K562 (cell line): ENCODE data around the gene NR1H2. TPM values are rescaled to one million over a fixed set of nuclear protein-coding genes. Genes with fewer than 3 reads are reported as not detected.

Experiments
- ATF7 ChIP-seq: fragments of 450-650 bp; IDR thresholded peaks from 2 replicates; pipeline ENCODE4 v1.7.1; 2014; ENCODE audit warnings: mild to moderate bottlenecking, moderate library complexity
- CBFA2T3 ChIP-seq: fragments of 450-650 bp; IDR thresholded peaks from 2 replicates; pipeline ENCODE4 v1.6.1; 2017
- EHMT2 ChIP-seq: fragments of 450-650 bp; IDR thresholded peaks from 2 replicates; pipeline ENCODE4 v1.6.1; 2018; ENCODE audit warnings: antibody characterized with exemption
- GTF2A2 ChIP-seq: IDR thresholded peaks from 2 replicates; pipeline ENCODE4 v1.6.1; 2016; ENCODE audit warnings: mild to moderate bottlenecking, missing genetic modification characterization, missing compliant biosample characterization
- KAT8 ChIP-seq: fragments of 450-650 bp; IDR thresholded peaks from 2 replicates; pipeline ENCODE4 v1.6.1; 2016; ENCODE audit warnings: low read depth, mild to moderate bottlenecking
- KLF6 ChIP-seq: fragments of 250-450 bp; sonication (Bioruptor Pico); IDR thresholded peaks from 2 replicates; pipeline ENCODE4 v1.4.0; 2020; ENCODE audit warnings: mild to moderate bottlenecking, moderate library complexity, borderline replicate concordance
- L3MBTL2 ChIP-seq: fragments of 450-650 bp; IDR thresholded peaks from 2 replicates; pipeline ENCODE4 v1.6.1; 2016; ENCODE audit warnings: mild to moderate bottlenecking, moderate library complexity
- MAX ChIP-seq: sonication (generic); formaldehyde crosslinking; IDR thresholded peaks from 2 replicates; pipeline ENCODE4 v1.9.0; 2022; ENCODE audit warnings: mild to moderate bottlenecking, missing genetic modification reagents
- MTA2 ChIP-seq: fragments of 450-650 bp; IDR thresholded peaks from 2 replicates; pipeline ENCODE4 v1.6.1; 2016; ENCODE audit warnings: low read depth
- MXD1 ChIP-seq: fragments of 250-450 bp; sonication (Bioruptor Pico); IDR thresholded peaks from 2 replicates; pipeline ENCODE4 v1.8.0; 2021; ENCODE audit warnings: borderline replicate concordance, mild to moderate bottlenecking, moderate library complexity; ENCODE audit not compliant: poor library complexity, severe bottlenecking
- NCOA1 ChIP-seq: fragments of 450-650 bp; IDR thresholded peaks from 2 replicates; pipeline ENCODE4 v1.6.1; 2016; ENCODE audit warnings: low read depth
- NCOR1 ChIP-seq: fragments of 450-650 bp; IDR thresholded peaks from 2 replicates; pipeline ENCODE4 v1.6.1; 2016; ENCODE audit warnings: mild to moderate bottlenecking, moderate library complexity
- NRF1 ChIP-seq, 2 experiments: fragments of 450-650 bp; IDR thresholded peaks in 1 of 2; conservative IDR thresholded peaks in 1 of 2; 2 replicates each; pipeline ENCODE4 v1.6.1; 2014; ENCODE audit warnings: mild to moderate bottlenecking in 2 of 2
- TAL1 ChIP-seq: fragments of 450-650 bp; IDR thresholded peaks from 2 replicates; pipeline ENCODE4 v1.6.1; 2016; ENCODE audit warnings: mild to moderate bottlenecking
- TCF3 ChIP-seq: sonication (generic); formaldehyde crosslinking; IDR thresholded peaks from 2 replicates; pipeline ENCODE4 v1.4.0; 2020; ENCODE audit warnings: mild to moderate bottlenecking, missing genetic modification reagents
- TEAD4 ChIP-seq, 2 experiments: sonication (generic) in 1 of 2; formaldehyde crosslinking in 1 of 2; IDR thresholded peaks; 2 replicates each; pipeline versions ENCODE4 v1.6.1 to v1.8.0; 2012 to 2022; ENCODE audit warnings: borderline replicate concordance in 1 of 2, inconsistent platforms in 1 of 2, low read length in 1 of 2, mild to moderate bottlenecking in 1 of 2, missing genetic modification reagents in 1 of 2
- YBX1 ChIP-seq: fragments of 450-650 bp; IDR thresholded peaks from 2 replicates; pipeline ENCODE4 v1.7.1; 2016; ENCODE audit warnings: mild to moderate bottlenecking
- YY1 ChIP-seq, 3 experiments: IDR thresholded peaks; 2 replicates each; pipeline ENCODE4 v1.6.1; 2011; ENCODE audit warnings: low read length in 2 of 3, mild to moderate bottlenecking in 2 of 3, moderate library complexity in 2 of 3, borderline replicate concordance in 1 of 3, control low read depth in 1 of 3, low read depth in 1 of 3; ENCODE audit not compliant: insufficient read depth in 3 of 3, insufficient replicate concordance in 2 of 3, control insufficient read depth in 1 of 3, insufficient read length in 1 of 3; ENCODE audit errors: extremely low read depth in 1 of 3
- ZFPM2 ChIP-seq: fragments of 250-450 bp; sonication (Bioruptor Pico); IDR thresholded peaks from 2 replicates; pipeline ENCODE4 v1.5.1; 2022; ENCODE audit warnings: mild to moderate bottlenecking
- ZKSCAN8 ChIP-seq: fragments of 200-800 bp; sonication (Bioruptor generic); IDR thresholded peaks from 2 replicates; pipeline ENCODE4 v1.6.1; 2016; ENCODE audit warnings: missing genetic modification characterization, missing compliant biosample characterization
- ZNF146 ChIP-seq: IDR thresholded peaks from one replicate; pipeline ENCODE4 v1.6.1; 2018; ENCODE audit warnings: missing compliant biosample characterization; ENCODE audit not compliant: unreplicated experiment
- ZNF583 ChIP-seq: fragments of 250-450 bp; sonication (Bioruptor Pico); IDR thresholded peaks from 2 replicates; pipeline ENCODE4 v1.4.0; 2020
- ZNF785 ChIP-seq: fragments of 250-450 bp; sonication (Bioruptor Pico); IDR thresholded peaks from 2 replicates; pipeline ENCODE4 v1.4.0; 2020; ENCODE audit warnings: mild to moderate bottlenecking
- polyA plus RNA-seq, 8 experiments: library from polyadenylated mRNA; depleted of rRNA in 4 of 8; stranded (reverse) in 5 of 8; unstranded in 3 of 8; fragments of >200 nt; fragmentation: Nextera tagmentation in 2 of 8; fragmentation: Illumina TruSeq in 1 of 8; extraction: Ambion mirVana in 2 of 8; extraction: Trizol in 1 of 8; gene quantifications; 2 replicates each; pipeline versions ENCODE4 v1.2.1 to v1.2.3, GENCODE V29; 2011 to 2014; ENCODE audit warnings: inconsistent platforms in 1 of 8, missing spikeins in 1 of 8
- total RNA-seq, 7 experiments: library from RNA; depleted of rRNA in 6 of 7; stranded (reverse); fragments of >200 nt in 6 of 7; fragmentation: Illumina TruSeq in 2 of 7; extraction: Trizol in 2 of 7; gene quantifications; 2 replicates each; pipeline versions ENCODE4 v1.2.1 to v1.2.3, GENCODE V29; 2011 to 2021; ENCODE audit warnings: low replicate concordance in 1 of 7
- TF ChIP-seq, protein P1 (sequence below): fragments of 250-450 bp; sonication (Bioruptor Pico); IDR thresholded peaks from 2 replicates; pipeline ENCODE4 v1.5.0; 2021; ENCODE audit warnings: mild to moderate bottlenecking, moderate library complexity

NR1H2 gene
- total and polyA plus RNA-seq, 9 of the 15 experiments (the other 6 are each of a cell fraction or from before 2014, with no cell fraction given): 0.11 to 73.8 (median 24.0) TPM

- TF ChIP-seq MTA2: peak; percentile 24; the same call in 1 of the 2 replicates
- peak in 1 of 2 experiments; percentile 37; a peak in 3 of 4 replicates for TF ChIP-seq NRF1 (conservative IDR thresholded peaks at IDR 0.05 in 1 of 2, IDR thresholded peaks at IDR 0.05 in 1 of 2)
- no peak for TF ChIP-seq KAT8
- peak; percentile 73 for TF ChIP-seq TCF3 (CRISPR knock-in tag)
- peak; percentile 34; the same call in 1 of the 2 replicates for TF ChIP-seq ATF7
- no peak for TF ChIP-seq MXD1 (CRISPR knock-in tag)
- no peak for TF ChIP-seq ZFPM2
- TF ChIP-seq YBX1: no peak
- no peak for TF ChIP-seq ZNF146 (CRISPR knock-in tag)
- TF ChIP-seq ZKSCAN8: no peak
- peak; percentile 61; the same call in 1 of the 2 replicates for TF ChIP-seq TEAD4 (IDR thresholded peaks at IDR 0.05; ENCODE audit: low read length)
- no peak for TF ChIP-seq TEAD4 (CRISPR knock-in tag; IDR thresholded peaks at IDR 0.05; ENCODE audit: borderline replicate concordance)
- no peak for TF ChIP-seq ZNF785 (CRISPR knock-in tag)
- peak; percentile 50 for TF ChIP-seq TAL1
- TF ChIP-seq KLF6: no peak
- TF ChIP-seq EHMT2: peak; percentile 19; the same call in 1 of the 2 replicates
- TF ChIP-seq L3MBTL2: peak; percentile 25; the same call in 1 of the 2 replicates
- TF ChIP-seq CBFA2T3: peak; percentile 67
- TF ChIP-seq YY1 (IDR thresholded peaks at IDR 0.05; ENCODE audit: borderline replicate concordance in 1 of 3, control insufficient read depth in 1 of 3, extremely low read depth in 1 of 3, insufficient read depth in 3 of 3, insufficient read length in 1 of 3, insufficient replicate concordance in 2 of 3, low read depth in 1 of 3, low read length in 2 of 3): peak in 1 of 3 experiments; percentile 12
- TF ChIP-seq, protein P1, sequence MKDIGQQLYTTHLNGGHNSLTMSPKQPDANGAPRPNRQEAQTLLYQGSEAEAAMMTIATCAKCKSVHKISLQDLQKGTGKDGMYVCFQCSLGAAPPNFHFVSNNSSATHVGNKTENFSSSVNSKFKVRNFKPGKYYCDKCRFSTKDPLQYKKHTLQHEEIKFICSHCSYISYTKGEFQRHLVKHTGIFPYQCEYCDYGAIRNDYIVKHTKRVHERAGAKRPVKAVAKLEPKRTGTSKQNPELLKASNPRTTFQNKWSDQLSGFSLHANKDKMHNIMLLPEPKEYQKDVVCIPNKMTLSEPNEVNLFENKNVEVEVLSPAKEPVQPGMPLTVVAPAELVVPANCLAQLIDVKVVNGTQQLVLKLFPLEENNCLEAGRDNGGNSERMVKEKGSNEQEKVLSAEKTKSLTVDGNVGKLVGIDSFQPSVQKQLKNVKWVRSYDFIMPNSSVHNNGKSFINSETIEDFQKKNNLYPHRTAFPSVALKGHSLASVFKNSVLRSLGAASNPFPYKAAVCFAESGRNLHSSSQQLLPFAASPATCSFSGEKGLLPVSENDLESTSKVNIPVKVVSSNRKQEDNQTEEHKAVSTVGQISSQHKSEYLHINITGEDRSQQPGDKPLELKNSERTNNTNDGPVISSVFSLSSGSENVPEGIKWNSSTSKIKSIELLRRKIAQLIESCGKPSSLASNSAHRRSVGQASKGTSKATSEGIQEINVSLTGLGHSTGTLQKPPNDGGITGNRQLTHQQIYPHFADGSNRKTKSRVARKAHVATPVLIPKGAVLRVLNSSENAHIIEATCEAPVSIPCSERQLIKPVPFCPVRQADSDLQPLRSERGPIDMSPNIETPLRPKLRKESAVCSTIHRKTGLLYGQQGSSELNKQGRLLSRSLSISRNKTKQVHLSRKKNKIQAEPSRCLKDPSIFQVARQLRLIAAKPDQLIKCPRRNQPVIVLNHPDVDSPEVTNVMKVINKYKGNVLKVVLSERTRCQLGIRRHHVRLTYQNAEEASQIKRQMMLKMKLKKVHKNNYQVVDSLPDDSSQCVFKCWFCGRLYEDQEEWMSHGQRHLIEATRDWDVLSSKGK: no peak
- no peak for TF ChIP-seq GTF2A2
- peak; percentile 23; the same call in 1 of the 2 replicates for TF ChIP-seq NCOA1
- peak; percentile 60 for TF ChIP-seq NCOR1
- no peak for TF ChIP-seq ZNF583
- peak; percentile 37; the same call in 1 of the 2 replicates for TF ChIP-seq MAX (CRISPR knock-in tag)
These were observed 14.8 kb upstream of the NR1H2 start (continued) for GRCh38 chr19:50361290-50362029.
